DOHH2 (cell line): ENCODE measurements around the gene PTPN14.

Source experiments
- H3F3A ChIP-seq: fragments of 200-600 bp; sonication (generic), shearing (Covaris generic); 2 replicates; pipeline ENCODE4 v1.6.0; 2016; ENCODE audit warnings: antibody characterized with exemption, mild to moderate bottlenecking; ENCODE audit not compliant: control insufficient read depth, insufficient read depth
- H3K27ac ChIP-seq: fragments of 200-600 bp; sonication (generic); 2 replicates; pipeline ENCODE4 v1.5.1; 2014; ENCODE audit warnings: low read depth, mild to moderate bottlenecking, low read length, moderate library complexity
- H3K27me3 ChIP-seq: fragments of 200-600 bp; sonication (generic); 2 replicates; pipeline ENCODE4 v1.6.1; 2014; ENCODE audit warnings: mild to moderate bottlenecking, low read length, mixed read lengths; ENCODE audit not compliant: control insufficient read depth
- H3K36me3 ChIP-seq: fragments of 200-600 bp; sonication (generic); 2 replicates; pipeline ENCODE4 v1.6.1; 2014; ENCODE audit warnings: mild to moderate bottlenecking, low read length, moderate library complexity, mixed read lengths; ENCODE audit not compliant: control insufficient read depth
- H3K4me1 ChIP-seq: fragments of 200-600 bp; sonication (generic); 2 replicates; pipeline ENCODE4 v1.6.1; 2014; ENCODE audit warnings: mild to moderate bottlenecking, low read length, mixed read lengths; ENCODE audit not compliant: control insufficient read depth
- H3K4me2 ChIP-seq: fragments of 200-600 bp; sonication (generic); 2 replicates; pipeline ENCODE4 v1.6.0; 2014; ENCODE audit warnings: mild to moderate bottlenecking, low read length, moderate library complexity
- H3K4me3 ChIP-seq: fragments of 200-600 bp; sonication (generic); 2 replicates; pipeline ENCODE4 v1.5.1; 2014; ENCODE audit warnings: mild to moderate bottlenecking, low read length, mixed read lengths
- H3K79me2 ChIP-seq: fragments of 200-600 bp; sonication (generic); 2 replicates; pipeline ENCODE4 v1.6.1; 2014; ENCODE audit warnings: mild to moderate bottlenecking, low read length, mixed read lengths; ENCODE audit not compliant: control insufficient read depth
- H3K9me2 ChIP-seq: fragments of 200-600 bp; sonication (generic); replicated peaks from 2 replicates; pipeline ENCODE4 v1.6.1; 2014; ENCODE audit warnings: mild to moderate bottlenecking, low read length, mixed read lengths; ENCODE audit not compliant: control insufficient read depth
- H3K9me3 ChIP-seq: fragments of 200-600 bp; sonication (generic); 2 replicates; pipeline ENCODE4 v1.6.1; 2014; ENCODE audit warnings: antibody characterized with exemption, low read length, mixed read lengths; ENCODE audit not compliant: control insufficient read depth, insufficient read depth
- H4K20me1 ChIP-seq: fragments of 200-600 bp; sonication (generic); 2 replicates; pipeline ENCODE4 v1.6.0; 2014; ENCODE audit warnings: low read depth, mild to moderate bottlenecking, antibody characterized with exemption, low read length, moderate library complexity; ENCODE audit not compliant: control insufficient read depth, insufficient read depth
- EZH2phosphoT487 ChIP-seq: fragments of 200-600 bp; sonication (generic); IDR thresholded peaks from 2 replicates; pipeline ENCODE4 v1.6.1; 2017; ENCODE audit warnings: borderline replicate concordance, mild to moderate bottlenecking, antibody characterized with exemption, low read length, moderate library complexity, mixed read lengths
- TF ChIP-seq, protein P1 (sequence below): fragments of 200-600 bp; sonication (generic); IDR thresholded peaks from one replicate; pipeline ENCODE4 v1.5.1; 2014; ENCODE audit warnings: antibody characterized with exemption, mild to moderate bottlenecking, low read depth, low read length; ENCODE audit not compliant: poor library complexity, severe bottlenecking

Gene PTPN14

DNA sequence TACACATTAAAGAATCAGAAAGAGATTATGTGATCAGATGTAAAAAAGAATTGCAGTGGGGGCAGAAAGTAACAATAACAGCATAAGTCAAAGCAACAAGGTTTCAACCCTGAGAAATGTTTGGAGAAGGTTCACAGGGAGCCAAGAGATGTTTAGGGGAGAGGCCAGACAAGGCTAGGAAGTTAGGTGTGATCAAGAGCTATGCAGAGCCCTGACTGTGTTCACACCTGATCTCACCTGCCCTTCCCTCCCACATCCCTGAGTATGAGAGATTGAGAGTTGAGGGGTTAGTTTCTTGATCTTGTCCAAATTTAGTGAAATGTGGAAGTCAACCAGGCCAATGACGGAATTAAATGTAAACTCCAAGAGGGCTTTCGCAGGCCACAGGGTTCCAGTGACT, 10.2 kb downstream of the PTPN14 start:
- H3K36me3 ChIP-seq, result no peaks in the 10 kb centered on the region
- H3K4me3 ChIP-seq, result no peak overlapping the region
- no peaks in the 10 kb centered on the region for H3F3A ChIP-seq
- no peak overlapping the region for H3K27ac ChIP-seq
- H4K20me1 ChIP-seq, result no peaks in the 10 kb centered on the region
- H3K79me2 ChIP-seq, result no peaks in the 10 kb centered on the region
- no peaks in the 10 kb centered on the region for H3K27me3 ChIP-seq
- H3K4me2 ChIP-seq, result no peak overlapping the region
- no peaks in the 10 kb centered on the region for H3K9me3 ChIP-seq
- TF ChIP-seq, protein P1, sequence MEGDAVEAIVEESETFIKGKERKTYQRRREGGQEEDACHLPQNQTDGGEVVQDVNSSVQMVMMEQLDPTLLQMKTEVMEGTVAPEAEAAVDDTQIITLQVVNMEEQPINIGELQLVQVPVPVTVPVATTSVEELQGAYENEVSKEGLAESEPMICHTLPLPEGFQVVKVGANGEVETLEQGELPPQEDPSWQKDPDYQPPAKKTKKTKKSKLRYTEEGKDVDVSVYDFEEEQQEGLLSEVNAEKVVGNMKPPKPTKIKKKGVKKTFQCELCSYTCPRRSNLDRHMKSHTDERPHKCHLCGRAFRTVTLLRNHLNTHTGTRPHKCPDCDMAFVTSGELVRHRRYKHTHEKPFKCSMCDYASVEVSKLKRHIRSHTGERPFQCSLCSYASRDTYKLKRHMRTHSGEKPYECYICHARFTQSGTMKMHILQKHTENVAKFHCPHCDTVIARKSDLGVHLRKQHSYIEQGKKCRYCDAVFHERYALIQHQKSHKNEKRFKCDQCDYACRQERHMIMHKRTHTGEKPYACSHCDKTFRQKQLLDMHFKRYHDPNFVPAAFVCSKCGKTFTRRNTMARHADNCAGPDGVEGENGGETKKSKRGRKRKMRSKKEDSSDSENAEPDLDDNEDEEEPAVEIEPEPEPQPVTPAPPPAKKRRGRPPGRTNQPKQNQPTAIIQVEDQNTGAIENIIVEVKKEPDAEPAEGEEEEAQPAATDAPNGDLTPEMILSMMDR, result no peak
- no peak for TF ChIP-seq EZH2phosphoT487
- no peaks in the 10 kb centered on the region for H3K9me2 ChIP-seq
- H3K4me1 ChIP-seq, result no peaks in the 10 kb centered on the region

DNA sequence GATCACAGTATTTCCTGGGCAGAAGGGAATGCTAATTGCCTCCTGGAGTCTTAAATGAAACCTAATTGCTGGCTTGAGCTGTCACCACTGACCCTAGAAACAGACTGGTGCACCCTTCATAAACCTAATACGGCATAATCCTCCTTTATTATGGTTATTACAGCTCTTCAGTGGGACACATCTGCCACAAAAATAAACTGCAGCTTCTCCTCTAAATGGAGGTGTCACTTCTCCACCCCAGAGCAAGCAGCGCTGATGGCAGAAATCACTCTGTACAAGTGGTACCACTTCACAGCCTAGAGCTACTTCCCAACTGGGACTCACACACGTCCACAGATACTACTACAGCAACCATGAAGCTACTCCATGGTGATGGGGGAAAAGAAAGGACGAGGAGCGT, 11.1 kb downstream of the PTPN14 start:
- no peaks in the 10 kb centered on the region for H3K27me3 ChIP-seq
- no peaks in the 10 kb centered on the region for H3K79me2 ChIP-seq
- H4K20me1 ChIP-seq, result no peaks in the 10 kb centered on the region
- H3K9me3 ChIP-seq, result no peaks in the 10 kb centered on the region
- no peak overlapping the region for H3K27ac ChIP-seq
- H3K4me1 ChIP-seq, result no peaks in the 10 kb centered on the region
- H3K4me3 ChIP-seq, result no peak overlapping the region
- TF ChIP-seq EZH2phosphoT487, result no peak
- TF ChIP-seq, protein P1, result no peak
- no peaks in the 10 kb centered on the region for H3K36me3 ChIP-seq
- H3F3A ChIP-seq, result no peaks in the 10 kb centered on the region
- no peaks in the 10 kb centered on the region for H3K9me2 ChIP-seq
- H3K4me2 ChIP-seq, result no peak overlapping the region

DNA sequence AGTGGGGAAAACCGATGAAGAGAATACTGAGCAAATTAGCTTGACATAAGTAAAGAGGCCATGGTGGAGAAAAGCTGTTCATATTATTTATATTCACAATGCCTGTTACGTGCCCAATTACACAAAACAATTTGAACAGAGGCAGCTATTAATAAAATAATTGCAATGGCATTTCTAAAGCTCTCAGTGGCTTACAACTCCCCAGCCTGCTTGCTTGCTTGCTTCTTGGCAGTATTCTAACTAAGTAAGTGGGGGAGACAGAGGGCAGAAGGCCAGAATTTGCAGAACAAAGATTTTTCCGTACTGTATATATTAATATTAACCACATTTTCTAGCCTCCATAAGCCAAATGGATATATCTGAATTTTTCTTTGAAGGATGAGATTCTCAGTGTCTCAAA, 12.9 kb downstream of the PTPN14 start:
- H3K27ac ChIP-seq, result no peak overlapping the region
- H3K4me3 ChIP-seq, result no peak overlapping the region
- H3K9me3 ChIP-seq, result no peaks in the 10 kb centered on the region
- H3K4me2 ChIP-seq, result no peak overlapping the region
- TF ChIP-seq, protein P1, result no peak
- no peak for TF ChIP-seq EZH2phosphoT487
- H3K4me1 ChIP-seq, result no peaks in the 10 kb centered on the region
- H3K27me3 ChIP-seq, result no peaks in the 10 kb centered on the region
- H3K36me3 ChIP-seq, result no peaks in the 10 kb centered on the region
- no peaks in the 10 kb centered on the region for H3K79me2 ChIP-seq
- H4K20me1 ChIP-seq, result no peaks in the 10 kb centered on the region
- H3F3A ChIP-seq, result no peaks in the 10 kb centered on the region
- H3K9me2 ChIP-seq, result no peaks in the 10 kb centered on the region
